Neural cell (in vitro differentiated cells): ENCODE results near the gene ZSWIM5. TPM values are rescaled to one million over a fixed set of nuclear protein-coding genes. Genes with fewer than 3 reads are reported as not detected.
"Not testable (repeated sequence)": the region's sequence is repeated elsewhere in the genome, so short reads cannot be mapped to it uniquely, and the experiment has no call there.

ENCODE experiments used
- H2AFZ ChIP-seq: fragments of 200-600, 300-800 bp; sonication (generic), shearing (Covaris generic); 2 replicates; pipeline ENCODE4 v1.6.0; 2014; ENCODE audit warnings: low read depth, mild to moderate bottlenecking, antibody characterized with exemption, low read length, moderate library complexity
- H3F3A ChIP-seq: fragments of 200-600 bp; shearing (Covaris generic); 2 replicates; pipeline ENCODE4 v1.6.1; 2016; ENCODE audit warnings: mild to moderate bottlenecking, moderate library complexity, mixed read lengths, antibody characterized with exemption, low read length; ENCODE audit not compliant: insufficient read depth, poor library complexity, severe bottlenecking
- H3K27ac ChIP-seq: fragments of 200-600, 300-800 bp; sonication (generic), shearing (Covaris generic); 2 replicates; pipeline ENCODE4 v1.5.1; 2014; ENCODE audit warnings: mild to moderate bottlenecking, low read length, moderate library complexity
- H3K27me3 ChIP-seq: fragments of 300-800, 200-600 bp; sonication (generic), shearing (Covaris generic); 2 replicates; pipeline ENCODE4 v1.6.0; 2014; ENCODE audit warnings: mild to moderate bottlenecking, low read depth, low read length, moderate library complexity; ENCODE audit not compliant: insufficient read depth
- H3K36me3 ChIP-seq: fragments of 300-800, 200-600 bp; sonication (generic), shearing (Covaris generic); 2 replicates; pipeline ENCODE4 v1.5.1; 2014; ENCODE audit warnings: mild to moderate bottlenecking, antibody characterized with exemption, low read length, moderate library complexity; ENCODE audit not compliant: insufficient read depth
- H3K4me2 ChIP-seq: fragments of 300-800, 200-600 bp; sonication (generic), shearing (Covaris generic); 2 replicates; pipeline ENCODE4 v1.6.0; 2014; ENCODE audit warnings: mild to moderate bottlenecking, low read length
- H3K4me3 ChIP-seq: fragments of 300-800, 200-600 bp; sonication (generic), shearing (Covaris generic); 2 replicates; pipeline ENCODE4 v1.5.1; 2014; ENCODE audit warnings: mild to moderate bottlenecking, low read length, moderate library complexity
- H3K79me2 ChIP-seq: fragments of 200-600 bp; shearing (Covaris generic); replicated peaks from 2 replicates; pipeline ENCODE4 v1.6.0; 2014; ENCODE audit warnings: mild to moderate bottlenecking, low read length, moderate library complexity; ENCODE audit not compliant: insufficient read depth
- H3K9ac ChIP-seq: fragments of 300-800, 200-600 bp; sonication (generic), shearing (Covaris generic); 2 replicates; pipeline ENCODE4 v1.6.1; 2016; ENCODE audit warnings: mild to moderate bottlenecking, low read length, mixed read lengths
- H3K9me2 ChIP-seq: fragments of 200-600 bp; shearing (Covaris generic); 2 replicates; pipeline ENCODE4 v1.6.1; 2016; ENCODE audit warnings: mild to moderate bottlenecking, low read length, mixed read lengths; ENCODE audit not compliant: insufficient read depth
- H3K9me3 ChIP-seq: fragments of 200-600, 300-800 bp; sonication (generic), shearing (Covaris generic); 2 replicates; pipeline ENCODE4 v1.6.1; 2016; ENCODE audit warnings: mild to moderate bottlenecking, mixed run types, low read length, moderate library complexity, mixed read lengths
- H4K20me1 ChIP-seq: fragments of 200-600 bp; shearing (Covaris generic); 2 replicates; pipeline ENCODE4 v1.6.1; 2016; ENCODE audit warnings: mild to moderate bottlenecking, mixed run types; ENCODE audit not compliant: insufficient read depth
- CTCF ChIP-seq: fragments of 450-650 bp; IDR thresholded peaks from 2 replicates; pipeline ENCODE4 v1.5.1; 2014; ENCODE audit warnings: antibody characterized with exemption, mild to moderate bottlenecking, moderate library complexity; ENCODE audit not compliant: poor library complexity, severe bottlenecking
- EP300 ChIP-seq: fragments of 450-650 bp; conservative IDR thresholded peaks from 2 replicates; pipeline ENCODE4 v1.6.1; 2014; ENCODE audit warnings: antibody characterized with exemption, mild to moderate bottlenecking, moderate library complexity; ENCODE audit not compliant: poor library complexity, severe bottlenecking
- EZH2 ChIP-seq: fragments of 200-600, 300-800 bp; shearing (Covaris generic), sonication (generic); IDR thresholded peaks from 2 replicates; pipeline ENCODE4 v1.6.1; 2014; ENCODE audit warnings: antibody characterized with exemption, low read length, borderline replicate concordance, mild to moderate bottlenecking; ENCODE audit not compliant: insufficient read depth, poor library complexity, severe bottlenecking
- MXI1 ChIP-seq: fragments of 450-650 bp; conservative IDR thresholded peaks from 2 replicates; pipeline ENCODE4 v1.6.1; 2014; ENCODE audit warnings: antibody characterized with exemption, mild to moderate bottlenecking; ENCODE audit not compliant: poor library complexity, severe bottlenecking
- POLR2AphosphoS5 ChIP-seq: IDR thresholded peaks from 2 replicates; pipeline ENCODE4 v1.6.1; 2012
- RAD21 ChIP-seq: fragments of 450-650 bp; conservative IDR thresholded peaks from 2 replicates; pipeline ENCODE4 v1.6.1; 2014; ENCODE audit warnings: antibody characterized with exemption, mild to moderate bottlenecking, moderate library complexity
- REST ChIP-seq: IDR thresholded peaks from 2 replicates; pipeline ENCODE4 v1.6.1; 2012; ENCODE audit warnings: borderline replicate concordance
- SMC3 ChIP-seq: fragments of 450-650 bp; conservative IDR thresholded peaks from 2 replicates; pipeline ENCODE4 v1.6.1; 2014; ENCODE audit warnings: antibody characterized with exemption, mild to moderate bottlenecking, moderate library complexity; ENCODE audit not compliant: poor library complexity
- TAF1 ChIP-seq: IDR thresholded peaks from 2 replicates; pipeline ENCODE4 v1.6.1; 2012; ENCODE audit warnings: low read depth
- polyA plus RNA-seq: library from polyadenylated mRNA; depleted of rRNA; stranded (reverse); fragments of >200 nt; gene quantifications from 2 replicates; pipeline ENCODE4 v1.2.3, GENCODE V29; 2014

ZSWIM5 gene
- polyA plus RNA-seq, 1 donor from 2014 or later = 27.2 TPM

DNA sequence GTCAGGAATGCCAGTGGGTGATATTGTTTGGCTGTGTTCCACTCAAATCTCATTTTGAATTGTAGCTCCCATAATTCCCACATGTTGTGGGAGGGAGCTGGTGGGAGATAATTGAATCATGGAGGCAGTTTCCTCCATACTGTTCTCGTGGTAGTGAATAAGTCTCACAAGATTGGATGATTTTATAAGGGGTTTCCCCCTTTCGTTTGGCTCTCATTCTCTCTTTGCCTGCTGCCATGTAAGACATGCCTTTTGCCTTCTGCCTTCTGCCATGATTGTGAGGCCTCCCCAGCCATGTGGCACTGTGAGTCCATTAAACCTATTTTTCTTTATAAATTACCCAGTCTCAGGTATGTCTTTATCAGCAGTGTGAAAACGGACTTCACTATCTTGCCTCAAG, 40.0 kb upstream of the ZSWIM5 start:
- not testable (repeated sequence) for H3K36me3 ChIP-seq, H4K20me1 ChIP-seq, H2AFZ ChIP-seq, H3K9ac ChIP-seq, H3F3A ChIP-seq, H3K4me2 ChIP-seq, H3K27me3 ChIP-seq, H3K27ac ChIP-seq, H3K9me3 ChIP-seq, H3K79me2 ChIP-seq, H3K9me2 ChIP-seq, H3K4me3 ChIP-seq

- H4K20me1 ChIP-seq = no peaks in the 10 kb centered on the region
- H3K79me2 ChIP-seq = no peaks in the 10 kb centered on the region
- H3K4me2 ChIP-seq = no peak overlapping the region
- TF ChIP-seq POLR2AphosphoS5 (no peak), EZH2 (no peak), SMC3 (no peak), CTCF (no peak), REST (no peak), EP300 (no peak), TAF1 (no peak), MXI1 (no peak), RAD21 (no peak)
- no peak overlapping the region for H3K4me3 ChIP-seq
- no peak overlapping the region for H2AFZ ChIP-seq
- no peak overlapping the region for H3K27ac ChIP-seq
- no peaks in the 10 kb centered on the region for H3K9me2 ChIP-seq
- H3F3A ChIP-seq = no peaks in the 10 kb centered on the region
- H3K9me3 ChIP-seq = no peaks in the 10 kb centered on the region
- no peak overlapping the region for H3K9ac ChIP-seq
- no peaks in the 10 kb centered on the region for H3K27me3 ChIP-seq
- no peaks in the 10 kb centered on the region for H3K36me3 ChIP-seq
Observed at GRCh38 chr1:45244660-45245059, 38.3 kb upstream of the ZSWIM5 start.
